ENCODE results near the gene GNG13.

GNG13 gene

DNA sequence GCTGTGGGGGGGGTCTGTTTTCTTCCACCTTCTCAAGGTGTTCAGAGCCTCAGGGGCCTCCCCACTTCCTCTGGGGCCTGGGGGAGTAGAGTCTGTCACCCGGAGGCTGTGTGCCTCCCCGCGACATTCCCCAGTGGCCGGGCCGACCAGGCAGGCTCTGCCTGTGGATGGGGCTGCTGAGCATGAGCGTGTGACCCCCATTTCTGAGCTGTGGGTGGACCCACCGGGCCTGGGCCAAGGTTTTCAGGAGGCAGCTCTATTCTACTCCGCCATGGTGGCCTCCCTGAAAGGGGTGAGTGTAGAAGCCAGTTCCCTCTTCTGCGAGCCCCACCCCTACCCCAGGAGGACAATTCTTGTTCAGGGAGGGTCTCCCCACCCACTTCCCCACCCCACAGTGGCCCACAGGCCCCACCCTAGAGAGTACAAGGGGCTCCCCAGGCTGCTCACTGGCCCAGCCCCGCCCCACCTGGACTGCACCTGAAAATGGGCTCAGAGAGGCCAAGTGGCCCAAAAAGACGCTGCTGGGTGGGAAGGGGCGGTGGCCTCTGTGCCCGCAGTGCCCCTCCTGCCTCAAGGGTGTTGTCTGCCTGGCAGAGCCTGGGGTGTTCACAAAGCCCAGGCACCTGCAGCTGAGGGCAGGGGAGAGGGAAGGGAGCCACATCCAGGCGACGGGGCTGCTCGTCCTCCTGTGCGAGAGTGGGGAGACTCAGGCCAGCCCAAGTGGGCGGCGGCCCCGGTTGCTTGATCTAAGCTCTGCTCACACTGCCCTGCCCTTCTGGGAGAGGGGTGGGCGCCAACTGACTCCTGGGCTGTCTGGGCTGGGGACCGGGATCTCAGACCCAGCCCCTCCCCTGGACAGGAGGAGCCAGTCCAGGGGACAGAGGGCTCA lies 38.7 kb downstream of the GNG13 start:
- TF ChIP-seq, protein P1, sequence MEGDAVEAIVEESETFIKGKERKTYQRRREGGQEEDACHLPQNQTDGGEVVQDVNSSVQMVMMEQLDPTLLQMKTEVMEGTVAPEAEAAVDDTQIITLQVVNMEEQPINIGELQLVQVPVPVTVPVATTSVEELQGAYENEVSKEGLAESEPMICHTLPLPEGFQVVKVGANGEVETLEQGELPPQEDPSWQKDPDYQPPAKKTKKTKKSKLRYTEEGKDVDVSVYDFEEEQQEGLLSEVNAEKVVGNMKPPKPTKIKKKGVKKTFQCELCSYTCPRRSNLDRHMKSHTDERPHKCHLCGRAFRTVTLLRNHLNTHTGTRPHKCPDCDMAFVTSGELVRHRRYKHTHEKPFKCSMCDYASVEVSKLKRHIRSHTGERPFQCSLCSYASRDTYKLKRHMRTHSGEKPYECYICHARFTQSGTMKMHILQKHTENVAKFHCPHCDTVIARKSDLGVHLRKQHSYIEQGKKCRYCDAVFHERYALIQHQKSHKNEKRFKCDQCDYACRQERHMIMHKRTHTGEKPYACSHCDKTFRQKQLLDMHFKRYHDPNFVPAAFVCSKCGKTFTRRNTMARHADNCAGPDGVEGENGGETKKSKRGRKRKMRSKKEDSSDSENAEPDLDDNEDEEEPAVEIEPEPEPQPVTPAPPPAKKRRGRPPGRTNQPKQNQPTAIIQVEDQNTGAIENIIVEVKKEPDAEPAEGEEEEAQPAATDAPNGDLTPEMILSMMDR (IDR thresholded peaks at IDR 0.05): no peak

DNA sequence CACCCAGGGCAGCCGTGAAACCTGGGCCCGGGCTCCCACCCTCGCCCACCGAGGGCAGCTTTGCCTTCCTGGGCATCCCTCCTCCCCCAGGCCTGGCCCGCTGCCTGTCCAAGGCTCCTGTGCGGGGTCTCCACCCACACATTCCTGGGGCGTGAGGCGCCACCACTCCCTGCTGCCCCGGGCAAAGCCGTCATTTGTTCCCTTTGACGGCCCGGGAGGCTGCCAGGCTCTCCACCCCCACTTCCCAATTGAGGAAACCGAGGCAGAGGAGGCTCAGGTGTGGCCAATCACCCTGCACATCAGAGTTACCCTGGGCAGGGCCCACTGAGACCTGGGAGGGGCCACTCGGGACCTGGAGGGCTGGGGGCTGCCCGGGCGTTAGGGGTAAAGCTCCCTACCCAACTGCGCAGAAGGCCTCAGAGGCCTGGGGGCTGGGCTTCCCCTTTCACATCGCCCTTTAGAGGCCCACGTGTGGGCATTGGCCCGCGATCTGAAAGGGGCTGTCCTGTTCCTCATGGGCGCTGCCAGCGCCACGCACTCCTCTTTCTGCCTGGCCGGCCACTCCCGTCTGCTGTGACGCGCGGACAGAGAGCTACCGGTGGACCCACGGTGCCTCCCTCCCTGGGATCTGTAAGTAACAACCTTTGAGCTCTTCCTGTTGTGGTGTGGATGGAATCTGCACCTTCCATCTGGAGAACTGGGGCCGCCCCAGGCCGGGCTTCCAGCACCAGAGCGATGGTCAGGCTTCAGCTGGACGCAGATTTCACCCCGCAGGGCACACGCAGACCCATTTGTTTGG lies 39.8 kb downstream of the GNG13 start, which contains the start of gene MSLN:
MSLN (plus strand) TSS at position 190 of the 799 bp plus-strand sequence. CDS start 1,947 bp downstream, outside the sequence.
- TF ChIP-seq, protein P1 (IDR thresholded peaks at IDR 0.05): no peak

DNA sequence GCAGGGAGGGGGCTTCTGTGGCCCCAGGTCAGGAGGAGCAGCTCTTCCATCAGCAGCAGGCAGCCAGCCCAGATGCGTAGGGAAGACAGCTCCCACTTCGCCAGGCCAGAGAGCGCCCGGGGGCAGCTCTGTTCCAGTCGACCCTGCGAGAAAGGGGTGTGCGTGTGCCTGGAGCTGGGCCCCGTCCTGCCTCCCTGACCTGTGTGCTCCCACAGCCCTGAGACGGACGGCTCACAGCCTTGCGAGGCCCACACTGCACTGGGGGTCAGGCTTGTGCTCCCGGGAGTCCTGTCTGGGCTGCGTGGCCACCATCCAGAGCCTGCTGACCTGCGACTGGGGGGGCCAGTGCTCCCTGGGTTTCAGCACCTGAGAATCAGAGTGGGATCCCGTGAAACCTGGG lies 40.5 kb downstream of the GNG13 start:
- TF ChIP-seq, protein P1 (IDR thresholded peaks at IDR 0.05): no peak

DNA sequence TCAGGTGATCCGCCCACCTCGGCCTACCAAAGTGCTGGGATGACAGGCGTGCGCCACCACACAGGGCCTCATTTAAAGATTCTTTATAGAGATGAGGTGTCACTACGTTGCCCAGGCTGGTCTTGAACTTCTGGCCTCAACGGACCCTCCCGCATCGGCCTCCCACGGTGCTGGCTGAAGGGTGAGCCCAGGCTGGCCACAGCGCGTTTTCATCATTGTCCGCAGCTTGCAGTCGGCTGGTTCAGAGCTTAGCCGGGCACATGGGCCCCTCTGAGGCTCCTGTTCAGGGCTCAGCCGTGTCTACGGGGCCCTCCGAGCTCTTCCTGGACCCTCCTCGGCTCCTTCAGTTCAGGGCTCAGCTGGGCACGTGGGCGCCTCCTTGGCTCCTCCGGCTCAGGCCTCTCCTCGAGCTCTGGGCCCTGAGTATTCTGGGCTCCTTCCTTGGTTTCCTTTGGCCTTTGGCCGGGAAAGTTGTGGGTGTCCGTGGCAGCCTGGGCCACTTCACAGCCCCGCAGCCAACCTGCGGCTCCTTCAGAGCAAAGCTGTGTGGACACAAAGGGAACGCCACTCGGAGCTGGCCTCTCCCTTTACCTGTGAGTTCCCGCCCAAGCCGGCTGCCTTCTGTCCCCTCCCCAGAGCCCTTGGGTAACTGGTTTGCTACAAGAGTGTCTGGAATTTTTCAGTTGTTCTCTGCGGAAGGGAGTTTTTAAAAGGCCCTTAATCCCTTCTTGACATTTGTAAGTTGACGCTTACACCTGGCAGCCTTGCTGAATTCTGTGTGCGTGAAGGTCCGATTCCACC lies 41.2 kb downstream of the GNG13 start:
- TF ChIP-seq, protein P1 (IDR thresholded peaks at IDR 0.05): no peak

DNA sequence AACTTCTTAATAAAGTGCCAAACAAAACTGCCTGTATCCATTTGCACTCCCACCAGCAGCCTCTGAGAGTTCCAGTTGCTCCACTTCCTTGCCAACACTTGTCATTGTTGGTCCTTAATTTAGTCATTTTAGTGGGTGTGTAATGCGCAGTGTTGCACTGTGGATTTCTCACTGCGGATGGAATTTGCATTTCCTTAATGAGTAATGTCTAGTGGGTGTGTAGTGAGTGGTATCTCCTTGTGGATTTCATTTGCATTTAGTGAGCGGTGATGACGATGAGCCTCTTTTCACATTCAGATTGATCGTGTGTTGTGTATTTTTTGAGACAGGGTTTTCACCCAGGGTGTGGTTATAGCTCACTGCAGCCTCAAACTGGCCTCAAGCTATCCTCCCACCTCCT lies 44.1 kb downstream of the GNG13 start:
- TF ChIP-seq, protein P1 (IDR thresholded peaks at IDR 0.05): no peak

DNA sequence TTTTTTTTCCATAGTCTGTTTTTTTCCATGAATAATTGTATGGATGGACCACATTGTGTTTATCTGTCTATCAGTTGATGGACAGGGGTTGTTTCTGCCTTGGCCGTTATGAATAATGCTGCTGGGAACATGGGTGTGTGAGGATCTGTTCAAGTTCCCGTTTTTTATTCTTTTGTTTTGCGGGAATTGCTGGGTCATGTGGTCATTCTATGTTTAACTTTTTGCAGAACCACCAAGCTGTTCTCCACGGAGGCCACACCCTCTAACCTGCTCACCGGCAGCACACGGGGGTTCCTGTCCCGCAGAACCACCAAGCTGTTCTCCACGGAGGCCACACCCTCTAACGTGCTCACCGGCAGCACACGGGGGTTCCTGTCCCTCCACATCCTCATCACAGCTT lies 45.9 kb downstream of the GNG13 start:
- TF ChIP-seq, protein P1 (IDR thresholded peaks at IDR 0.05): no peak

DNA sequence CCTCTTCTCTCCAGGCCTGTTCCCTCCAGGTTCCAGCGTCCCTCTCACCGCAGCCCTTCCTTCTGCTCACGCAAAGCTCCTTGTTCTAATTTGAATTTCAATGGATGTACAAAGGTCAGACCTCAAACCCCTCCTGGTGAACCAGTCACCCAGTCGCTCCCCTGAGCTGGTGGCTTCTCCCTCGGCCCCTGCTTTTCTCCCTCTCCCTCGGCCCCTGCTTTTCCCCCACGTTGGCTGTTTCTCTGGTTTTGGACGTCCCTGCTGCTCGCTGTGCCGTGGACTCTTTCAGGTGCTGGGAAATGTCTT lies 48.6 kb downstream of the GNG13 start:
- TF ChIP-seq, protein P1 (IDR thresholded peaks at IDR 0.05): no peak
